A549 (cell line): ENCODE results near the gene HBQ1. TPM values are rescaled to one million over a fixed set of nuclear protein-coding genes. Genes with fewer than 3 reads are reported as not detected.
"Not testable (repeated sequence)": the region's sequence is repeated elsewhere in the genome, so short reads cannot be mapped to it uniquely, and the experiment has no call there.

Source experiments
- ATAC-seq, 2 experiments: fragments of 200-7000 bp in 1 of 2; fragments of >200 bp in 1 of 2; cut with Nextera tagmentation in 1 of 2; cut with Tn5 transposase in 1 of 2; 3 replicates each; pipeline versions ENCODE4 v1.8.0 to v1.9.1; 2018 to 2020; ENCODE audit warnings: mild to moderate bottlenecking in 1 of 2, moderate library complexity in 1 of 2
- CTCF ChIA-PET: fragments of 300-600 bp; sonication (Branson Sonifier 250); formaldehyde crosslinking; extraction: SDS; loops from one replicate; lab custom pipeline; 2021; ENCODE audit warnings: antibody characterized with exemption, inconsistent platforms; lab: Yijun Ruan, JAX
- POLR2A ChIA-PET: fragments of 350-600 bp; formaldehyde crosslinking; extraction: SDS; loops from one replicate; lab custom pipeline; 2021; ENCODE audit warnings: antibody characterized with exemption, inconsistent platforms; lab: Yijun Ruan, JAX
- DNase-seq, 2 experiments: peaks; one replicate each; pipeline versions ENCODE4 v3.0.0 to v3.0.0-alpha.2; 2011 to 2016; ENCODE audit warnings: low read depth in 1 of 2, low spot score in 1 of 2
- FAIRE-seq: peaks from 2 replicates; lab custom pipeline; 2011; peaks lifted over from hg19 to GRCh38; lab: Jason Lieb, UNC
- H3K27ac ChIP-seq, 2 experiments: fragments of >200 bp; sonication (Bioruptor Twin); formaldehyde crosslinking; 3 replicates each; pipeline ENCODE4 v1.5.1; 2016 to 2017
- H3K4me1 ChIP-seq: fragments of >200 bp; sonication (Bioruptor Twin); formaldehyde crosslinking; 3 replicates; pipeline ENCODE4 v1.6.1; 2016
- H3K4me2 ChIP-seq: fragments of >200 bp; sonication (Bioruptor Twin); formaldehyde crosslinking; 3 replicates; pipeline ENCODE4 v1.6.1; 2016
- H3K4me3 ChIP-seq: fragments of >200 bp; sonication (Bioruptor Twin); formaldehyde crosslinking; 3 replicates; pipeline ENCODE4 v1.5.1; 2016
- H3K9me3 ChIP-seq: fragments of >200 bp; sonication (Bioruptor Twin); formaldehyde crosslinking; 3 replicates; pipeline ENCODE4 v1.6.1; 2016
- BHLHE40 ChIP-seq: IDR thresholded peaks from 2 replicates; pipeline ENCODE4 v1.6.1; 2012; ENCODE audit warnings: low read depth, low read length, inconsistent platforms
- MAFK ChIP-seq: fragments of 450-650 bp; IDR thresholded peaks from 2 replicates; pipeline ENCODE4 v1.6.1; 2014; ENCODE audit not compliant: partially characterized antibody
- MYC ChIP-seq: IDR thresholded peaks from 2 replicates; pipeline ENCODE4 v1.6.1; 2012; ENCODE audit warnings: mild to moderate bottlenecking, inconsistent platforms, low read length, improper control_type of control experiment, borderline replicate concordance
- PBX3 ChIP-seq: IDR thresholded peaks from 2 replicates; pipeline ENCODE4 v1.6.1; 2012
- RAD21 ChIP-seq, 2 experiments: fragments of >200 bp in 1 of 2; sonication (Bioruptor Twin) in 1 of 2; formaldehyde crosslinking in 1 of 2; IDR thresholded peaks in 1 of 2; conservative IDR thresholded peaks in 1 of 2; 2 replicates in 1 of 2; 3 replicates in 1 of 2; pipeline ENCODE4 v1.6.1; 2012 to 2018; ENCODE audit warnings: inconsistent platforms in 1 of 2
- TP53 ChIP-seq: fragments of 250-450 bp; sonication (Bioruptor Pico); IDR thresholded peaks from 2 replicates; pipeline ENCODE4 v1.5.0; 2021; ENCODE audit warnings: mild to moderate bottlenecking, moderate library complexity
- WGBS: methylation state at CpG from one replicate; pipeline ENCODE4 v1.1.6; 2017; ENCODE audit errors: missing lambda C conversion rate; 5-methylcytosine and 5-hydroxymethylcytosine counted together
- polyA plus RNA-seq, 4 experiments: library from polyadenylated mRNA; depleted of rRNA in 3 of 4; stranded (reverse); fragments of >200 nt; fragmentation: RNase III in 1 of 4; extraction: RNeasy Plus Mini Kit Qiagen cat#74134 plus additional on column Dnase treatment in 1 of 4; gene quantifications; 2 replicates in 3 of 4; 3 replicates in 1 of 4; pipeline ENCODE4 v1.2.3, GENCODE V29; 2011 to 2017
- small RNA-seq, 6 experiments: library from RNA; depleted of rRNA; stranded (forward); fragments of <200 nt; gene quantifications; one replicate each; pipeline ENCODE3, GENCODE V24; 2012

Gene HBQ1
- polyA plus RNA-seq, 2 of the 4 experiments (the other 2 are of a cell fraction): 2.0 to 2.8 TPM

- TF ChIP-seq MYC (peak; percentile 82; the same call in 1 of the 2 replicates), BHLHE40 (no peak), MAFK (no peak), PBX3 (no peak)
- TF ChIP-seq, all 56 proteins: peak for 11
Observed at GRCh38 chr16:228852-229730, 48.8 kb downstream of the HBQ1 start, which contains the start of gene LUC7L (continued).

DNA sequence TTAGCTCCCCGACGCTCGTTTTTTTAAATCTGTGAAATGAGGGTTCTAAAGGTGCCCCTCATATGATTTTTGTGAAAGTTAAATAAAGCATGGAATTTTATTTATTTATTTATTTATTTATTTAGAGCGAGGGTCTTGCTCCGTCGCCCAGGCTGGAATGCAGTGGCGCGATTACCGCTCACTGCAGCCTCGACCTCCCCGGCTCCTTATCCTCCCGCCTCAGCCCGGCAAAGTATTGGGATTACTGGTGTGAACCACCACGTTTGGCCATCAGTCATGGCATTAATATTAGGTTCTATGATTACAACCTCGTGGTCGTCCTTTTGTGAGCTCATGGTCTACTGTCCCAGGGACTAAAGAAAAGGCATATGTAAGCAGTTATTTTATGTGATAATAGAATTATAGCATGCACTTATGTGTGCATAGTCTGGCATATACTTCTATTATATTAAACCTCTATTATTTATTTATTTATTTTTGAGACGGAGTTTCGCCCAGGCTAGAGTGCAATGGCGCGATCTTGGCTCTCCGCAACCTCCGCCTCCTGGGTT, 49.5 kb downstream of the HBQ1 start:
- 66% methylated on average over 22 of the region's 22 CpGs for WGBS
- POLR2A ChIA-PET: no interaction called here
- CTCF ChIA-PET: interaction anchor here (0.5 to 1.0 kb wide), 2 partner anchors 12 to 109 kb away, joined by 3 to 4 read pairs; no protein-coding TSS in a partner anchor
- ATAC-seq: no peak
- no peak for FAIRE-seq
- Histone ChIP-seq H3K4me3 (peak overlapping the region; percentile 75), H3K4me1 (peaks cover 15% of the 10 kb centered on the region), H3K4me2 (peak overlapping the region; percentile 86)
- no peak for DNase-seq
- TF ChIP-seq TP53: no peak
- no peak for TF ChIP-seq RAD21 (conservative IDR thresholded peaks at IDR 0.05 in 1 of 2, IDR thresholded peaks at IDR 0.05 in 1 of 2)
- peak; percentile 24 for TF ChIP-seq MAFK
- TF ChIP-seq, all 56 proteins: peak for 1
- Histone ChIP-seq H3K27ac (peak overlapping the region; percentile 95 to 98), H3K9me3 (no peaks in the 10 kb centered on the region)

DNA sequence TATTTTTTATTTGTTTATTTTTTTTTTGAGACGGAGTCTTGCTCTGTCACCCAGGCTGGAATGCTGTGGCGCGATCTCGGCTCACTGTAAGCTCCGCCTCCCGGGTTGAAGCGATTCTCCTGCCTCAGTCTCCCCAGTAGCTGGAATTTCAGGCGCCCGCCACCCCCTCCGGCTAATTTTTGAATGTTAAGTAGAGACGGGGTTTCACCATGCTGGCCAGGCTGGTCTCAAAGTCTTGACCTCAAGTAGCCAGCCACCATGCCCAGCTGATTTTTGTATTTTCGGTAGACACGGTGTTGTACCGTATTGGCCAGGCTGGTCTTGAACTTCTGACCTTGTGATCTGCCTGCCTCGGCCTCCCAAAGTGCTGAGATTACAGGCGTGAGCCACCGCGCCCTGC, 50.1 kb downstream of the HBQ1 start:
- H3K4me2 ChIP-seq, ATAC-seq, FAIRE-seq, H3K27ac ChIP-seq, DNase-seq, POLR2A ChIA-PET, H3K9me3 ChIP-seq, H3K4me3 ChIP-seq: not testable (repeated sequence)
- peaks cover 15% of the 10 kb centered on the region for H3K4me1 ChIP-seq
- CTCF ChIA-PET: interaction anchor here (0.7 kb wide), 1 partner anchor 62 kb away, joined by 3 read pairs; no protein-coding TSS in a partner anchor
- WGBS: 83% methylated on average over 18 of the region's 18 CpGs

Small RNA genes lying within 50 kb of the gene (small RNA-seq; reads per million reads assigned to genes)
- 0 reads per million in 6 experiments for gene RF00019

Other genes with a start within 250 kb of the HBQ1 start
- 46.9 and 50.9 TPM in 2 replicates for gene POLR3K, start 126.9 kb upstream of the HBQ1 start, polyA plus RNA-seq (2011; rRNA removed)
- 45.6 to 51.8 TPM (median 47.6 TPM) in 3 replicates for gene POLR3K, start 126.9 kb upstream of the HBQ1 start, polyA plus RNA-seq (2017; fragmentation: RNase III; extraction: RNeasy Plus Mini Kit Qiagen cat#74134 plus additional on column Dnase treatment)
- gene SNRNP25, start 126.6 kb upstream of the HBQ1 start, polyA plus RNA-seq (2011; rRNA removed): 43.5 and 45.0 TPM in 2 replicates
- 82.1 to 83.0 TPM (median 82.2 TPM) in 3 replicates for gene SNRNP25, start 126.6 kb upstream of the HBQ1 start, polyA plus RNA-seq (2017; fragmentation: RNase III; extraction: RNeasy Plus Mini Kit Qiagen cat#74134 plus additional on column Dnase treatment)
- 13.5 and 17.9 TPM in 2 replicates for gene RHBDF1, start 107.8 kb upstream of the HBQ1 start, polyA plus RNA-seq (2011; rRNA removed)
- 17.5 to 20.5 TPM (median 19.2 TPM) in 3 replicates for gene RHBDF1, start 107.8 kb upstream of the HBQ1 start, polyA plus RNA-seq (2017; fragmentation: RNase III; extraction: RNeasy Plus Mini Kit Qiagen cat#74134 plus additional on column Dnase treatment)
- gene MPG, start 102.2 kb upstream of the HBQ1 start, polyA plus RNA-seq (2011; rRNA removed): 25.5 and 28.2 TPM in 2 replicates
- gene MPG, start 102.2 kb upstream of the HBQ1 start, polyA plus RNA-seq (2017; fragmentation: RNase III; extraction: RNeasy Plus Mini Kit Qiagen cat#74134 plus additional on column Dnase treatment): 42.3 to 54.3 TPM (median 47.6 TPM) in 3 replicates
- 15.8 and 17.0 TPM in 2 replicates for gene NPRL3, start 41.8 kb upstream of the HBQ1 start, polyA plus RNA-seq (2011; rRNA removed)
- 24.6 to 28.4 TPM (median 25.9 TPM) in 3 replicates for gene NPRL3, start 41.8 kb upstream of the HBQ1 start, polyA plus RNA-seq (2017; fragmentation: RNase III; extraction: RNeasy Plus Mini Kit Qiagen cat#74134 plus additional on column Dnase treatment)
- gene HBZ, start 27.8 kb upstream of the HBQ1 start, polyA plus RNA-seq (2011; rRNA removed): not detected in 2 replicates
- gene HBZ, start 27.8 kb upstream of the HBQ1 start, polyA plus RNA-seq (2017; fragmentation: RNase III; extraction: RNeasy Plus Mini Kit Qiagen cat#74134 plus additional on column Dnase treatment): not detected in 3 replicates
- not detected in 2 replicates for gene HBM, start 14.5 kb upstream of the HBQ1 start, polyA plus RNA-seq (2011; rRNA removed)
- gene HBM, start 14.5 kb upstream of the HBQ1 start, polyA plus RNA-seq (2017; fragmentation: RNase III; extraction: RNeasy Plus Mini Kit Qiagen cat#74134 plus additional on column Dnase treatment): not detected in 3 replicates
- 0.20 and 0.26 TPM in 2 replicates for gene HBA2, start 7.6 kb upstream of the HBQ1 start, polyA plus RNA-seq (2011; rRNA removed)
- gene HBA2, start 7.6 kb upstream of the HBQ1 start, polyA plus RNA-seq (2017; fragmentation: RNase III; extraction: RNeasy Plus Mini Kit Qiagen cat#74134 plus additional on column Dnase treatment): 0.23 to 0.68 TPM in 2 of 3 replicates, not detected in the other
- gene HBA1, start 3.8 kb upstream of the HBQ1 start, polyA plus RNA-seq (2011; rRNA removed): not detected in 2 replicates
- gene HBA1, start 3.8 kb upstream of the HBQ1 start, polyA plus RNA-seq (2017; fragmentation: RNase III; extraction: RNeasy Plus Mini Kit Qiagen cat#74134 plus additional on column Dnase treatment): 0.51 to 1.3 TPM (median 0.58 TPM) in 3 replicates
- gene LUC7L, start 49.0 kb downstream of the HBQ1 start, polyA plus RNA-seq (2011; rRNA removed): 34.5 and 51.6 TPM in 2 replicates
- 64.5 to 67.6 TPM (median 65.3 TPM) in 3 replicates for gene LUC7L, start 49.0 kb downstream of the HBQ1 start, polyA plus RNA-seq (2017; fragmentation: RNase III; extraction: RNeasy Plus Mini Kit Qiagen cat#74134 plus additional on column Dnase treatment)
- gene FAM234A, start 54.4 kb downstream of the HBQ1 start, polyA plus RNA-seq (2011; rRNA removed): 25.6 and 27.4 TPM in 2 replicates
- 52.3 to 54.9 TPM (median 53.3 TPM) in 3 replicates for gene FAM234A, start 54.4 kb downstream of the HBQ1 start, polyA plus RNA-seq (2017; fragmentation: RNase III; extraction: RNeasy Plus Mini Kit Qiagen cat#74134 plus additional on column Dnase treatment)
- gene RGS11, start 95.5 kb downstream of the HBQ1 start, polyA plus RNA-seq (2011; rRNA removed): 2.1 and 2.6 TPM in 2 replicates
- 4.2 to 6.7 TPM (median 5.3 TPM) in 3 replicates for gene RGS11, start 95.5 kb downstream of the HBQ1 start, polyA plus RNA-seq (2017; fragmentation: RNase III; extraction: RNeasy Plus Mini Kit Qiagen cat#74134 plus additional on column Dnase treatment)
- gene ARHGDIG, start 100.1 kb downstream of the HBQ1 start, polyA plus RNA-seq (2011; rRNA removed): 0.82 and 1.1 TPM in 2 replicates
- 1.3 to 1.9 TPM (median 1.4 TPM) in 3 replicates for gene ARHGDIG, start 100.1 kb downstream of the HBQ1 start, polyA plus RNA-seq (2017; fragmentation: RNase III; extraction: RNeasy Plus Mini Kit Qiagen cat#74134 plus additional on column Dnase treatment)
- 0.21 and 0.45 TPM in 2 replicates for gene PDIA2, start 102.7 kb downstream of the HBQ1 start, polyA plus RNA-seq (2011; rRNA removed)
- 0.42 to 0.82 TPM (median 0.52 TPM) in 3 replicates for gene PDIA2, start 102.7 kb downstream of the HBQ1 start, polyA plus RNA-seq (2017; fragmentation: RNase III; extraction: RNeasy Plus Mini Kit Qiagen cat#74134 plus additional on column Dnase treatment)
- gene AXIN1, start 172.3 kb downstream of the HBQ1 start, polyA plus RNA-seq (2011; rRNA removed): 8.7 and 8.9 TPM in 2 replicates
- 18.1 to 19.3 TPM (median 18.6 TPM) in 3 replicates for gene AXIN1, start 172.3 kb downstream of the HBQ1 start, polyA plus RNA-seq (2017; fragmentation: RNase III; extraction: RNeasy Plus Mini Kit Qiagen cat#74134 plus additional on column Dnase treatment)
- gene MRPL28, start 190.1 kb downstream of the HBQ1 start, polyA plus RNA-seq (2011; rRNA removed): 115 and 130 TPM in 2 replicates
- 139 to 144 TPM (median 139 TPM) in 3 replicates for gene MRPL28, start 190.1 kb downstream of the HBQ1 start, polyA plus RNA-seq (2017; fragmentation: RNase III; extraction: RNeasy Plus Mini Kit Qiagen cat#74134 plus additional on column Dnase treatment)
- gene PGAP6, start 201.5 kb downstream of the HBQ1 start, polyA plus RNA-seq (2011; rRNA removed): 25.9 and 36.0 TPM in 2 replicates
- 32.3 to 38.1 TPM (median 36.2 TPM) in 3 replicates for gene PGAP6, start 201.5 kb downstream of the HBQ1 start, polyA plus RNA-seq (2017; fragmentation: RNase III; extraction: RNeasy Plus Mini Kit Qiagen cat#74134 plus additional on column Dnase treatment)
- gene NME4, start 216.7 kb downstream of the HBQ1 start, polyA plus RNA-seq (2011; rRNA removed): 229 and 239 TPM in 2 replicates
- gene NME4, start 216.7 kb downstream of the HBQ1 start, polyA plus RNA-seq (2017; fragmentation: RNase III; extraction: RNeasy Plus Mini Kit Qiagen cat#74134 plus additional on column Dnase treatment): 301 to 349 TPM (median 339 TPM) in 3 replicates
- gene DECR2, start 221.4 kb downstream of the HBQ1 start, polyA plus RNA-seq (2011; rRNA removed): 15.5 and 17.9 TPM in 2 replicates
- 31.0 to 38.0 TPM (median 34.2 TPM) in 3 replicates for gene DECR2, start 221.4 kb downstream of the HBQ1 start, polyA plus RNA-seq (2017; fragmentation: RNase III; extraction: RNeasy Plus Mini Kit Qiagen cat#74134 plus additional on column Dnase treatment)
- 6.7 and 9.7 TPM in 2 replicates for gene RAB11FIP3, start 245.2 kb downstream of the HBQ1 start, polyA plus RNA-seq (2011; rRNA removed)
- gene RAB11FIP3, start 245.2 kb downstream of the HBQ1 start, polyA plus RNA-seq (2017; fragmentation: RNase III; extraction: RNeasy Plus Mini Kit Qiagen cat#74134 plus additional on column Dnase treatment): 18.0 to 19.1 TPM (median 18.4 TPM) in 3 replicates